Epidermal melanocyte (primary cell): ENCODE measurements around the gene SMYD3.
"Not testable (repeated sequence)": the region's sequence is repeated elsewhere in the genome, so short reads cannot be mapped to it uniquely, and the experiment has no call there.

Experiments
- DNase-seq: peaks from one replicate; pipeline ENCODE4 v3.0.0; 2011; ENCODE audit warnings: low spot score; ENCODE audit not compliant: insufficient read length

SMYD3 gene

GRCh38 chr1:246077476-246077875, 429.6 kb downstream of the SMYD3 start:
- DNase-seq = no peak

DNA sequence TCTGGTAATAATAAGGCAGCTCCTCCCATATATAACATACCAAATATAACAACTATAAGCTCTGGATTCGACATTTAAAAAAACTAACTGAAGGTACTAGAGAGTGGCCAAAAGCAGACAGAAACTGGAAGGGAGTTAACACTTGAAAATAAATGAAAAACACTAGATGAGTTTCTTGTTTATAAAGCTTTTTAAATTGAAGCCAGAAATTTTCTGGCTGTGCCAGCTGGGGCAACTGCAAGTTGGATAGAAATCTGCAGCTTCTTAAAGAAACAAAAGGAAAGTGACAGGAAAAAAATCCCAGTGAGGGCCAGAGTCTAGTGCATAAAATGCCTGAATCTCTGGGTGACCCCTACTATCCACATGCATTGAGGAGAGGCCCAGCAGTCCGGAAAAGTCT, 432.7 kb downstream of the SMYD3 start:
- DNase-seq = no peak

DNA sequence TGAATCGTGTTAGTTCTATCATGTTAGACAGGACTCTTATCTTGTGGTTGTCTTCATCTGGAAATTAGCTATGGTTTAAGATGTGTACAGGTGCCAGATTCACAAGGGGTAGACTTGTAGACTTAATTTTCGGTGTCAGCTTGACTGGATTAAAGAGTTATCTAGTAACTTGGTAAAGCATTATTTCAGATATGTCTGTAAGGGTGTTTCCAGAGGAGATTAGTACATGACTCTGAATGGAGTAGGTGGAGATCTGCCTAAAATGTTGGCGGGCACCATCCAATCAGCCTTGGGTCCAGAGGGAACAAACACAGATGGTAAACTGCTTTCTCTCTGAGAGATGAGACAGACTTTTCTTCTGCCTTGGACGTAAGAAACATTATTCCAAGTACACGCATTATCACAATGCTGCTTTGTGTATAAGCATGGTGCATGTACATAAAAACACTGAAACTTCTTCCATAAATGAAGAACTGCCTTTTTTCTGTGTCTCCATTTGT, 434.6 kb downstream of the SMYD3 start:
- DNase-seq = no peak

GRCh38 chr1:246071981-246072380, 435.1 kb downstream of the SMYD3 start:
- DNase-seq = not testable (repeated sequence)

- DNase-seq = not testable (repeated sequence)
These were observed 435.5 kb downstream of the SMYD3 start for GRCh38 chr1:246071561-246071960.

GRCh38 chr1:246069581-246069980, 437.5 kb downstream of the SMYD3 start:
- DNase-seq = no peak

DNA sequence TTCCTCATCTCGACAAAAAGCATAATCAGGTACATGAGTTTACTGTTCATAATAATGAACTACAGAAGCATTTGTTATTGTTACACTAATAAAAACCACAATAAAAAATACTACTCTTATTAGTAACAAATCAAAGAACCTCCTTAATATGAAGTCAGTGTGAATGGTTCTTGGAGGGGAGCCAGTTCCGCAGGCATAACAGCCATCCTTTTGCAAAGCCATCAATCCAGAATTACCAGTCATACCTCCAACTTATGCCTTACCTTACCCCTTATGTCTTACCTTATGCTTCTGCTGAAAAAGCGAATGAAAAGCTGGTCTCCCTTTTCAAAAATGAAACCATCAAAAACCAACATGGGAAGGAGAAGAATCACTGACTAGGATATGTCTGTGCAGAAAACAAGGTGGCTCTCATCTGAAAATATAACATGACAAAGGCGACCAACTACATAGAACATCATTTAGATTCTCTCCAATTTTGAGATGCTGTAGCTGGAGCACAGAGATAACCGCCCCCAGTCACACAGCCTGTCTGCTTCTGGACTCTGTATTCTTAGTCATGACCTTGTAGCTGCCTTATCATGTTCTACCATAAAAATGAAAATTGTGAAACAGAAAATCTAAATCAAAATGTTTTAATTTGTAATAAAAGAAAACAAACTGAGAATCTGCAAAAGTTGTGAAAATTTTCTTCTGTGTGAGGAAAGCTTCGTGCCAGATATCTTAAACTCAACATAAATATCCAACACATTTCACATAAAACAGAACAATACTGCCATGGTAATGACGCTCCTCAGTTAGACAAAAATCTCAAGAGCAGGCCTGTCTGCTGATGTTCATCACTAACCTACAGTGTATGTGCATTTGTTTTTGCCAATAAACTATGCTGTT, 438.2 kb downstream of the SMYD3 start:
- DNase-seq = no peak

DNA sequence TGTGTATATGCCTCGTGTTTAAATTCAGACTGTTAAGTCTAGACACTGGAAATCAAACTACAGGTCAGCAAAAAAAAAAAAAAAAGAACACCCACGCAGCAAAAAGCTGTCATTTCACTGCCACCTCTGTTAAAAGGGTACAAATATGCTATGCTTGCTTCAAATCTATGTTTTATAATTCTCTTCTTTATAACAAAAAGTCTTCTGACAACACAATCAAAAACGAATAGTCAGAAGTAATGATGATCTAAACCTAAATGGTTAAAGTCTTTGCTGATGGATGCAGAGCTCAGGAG, 438.9 kb downstream of the SMYD3 start:
- DNase-seq = no peak

- peak; percentile 38 for DNase-seq
These were observed 439.5 kb downstream of the SMYD3 start for GRCh38 chr1:246067432-246068216.

- no peak for DNase-seq
These were observed 440.5 kb downstream of the SMYD3 start for GRCh38 chr1:246066573-246066972.

DNA sequence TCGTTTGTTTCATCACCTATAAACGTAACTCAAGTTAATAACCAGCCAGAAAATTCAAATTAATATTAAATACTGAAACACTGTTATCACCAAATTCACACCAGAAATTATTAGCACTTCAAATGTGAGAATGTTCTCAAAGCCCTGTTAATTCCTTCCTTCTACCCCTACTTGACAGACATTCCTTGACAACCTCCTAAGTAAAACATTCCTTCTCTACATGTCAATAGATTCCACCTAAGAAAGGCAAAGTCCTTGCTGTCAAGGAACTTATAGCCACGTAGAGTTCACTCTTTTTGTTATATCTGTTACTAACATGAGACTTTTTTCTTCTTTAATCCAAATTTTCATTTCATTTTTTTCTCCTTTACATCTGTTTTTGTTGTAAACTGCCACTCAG, 441.5 kb downstream of the SMYD3 start:
- DNase-seq = no peak

DNA sequence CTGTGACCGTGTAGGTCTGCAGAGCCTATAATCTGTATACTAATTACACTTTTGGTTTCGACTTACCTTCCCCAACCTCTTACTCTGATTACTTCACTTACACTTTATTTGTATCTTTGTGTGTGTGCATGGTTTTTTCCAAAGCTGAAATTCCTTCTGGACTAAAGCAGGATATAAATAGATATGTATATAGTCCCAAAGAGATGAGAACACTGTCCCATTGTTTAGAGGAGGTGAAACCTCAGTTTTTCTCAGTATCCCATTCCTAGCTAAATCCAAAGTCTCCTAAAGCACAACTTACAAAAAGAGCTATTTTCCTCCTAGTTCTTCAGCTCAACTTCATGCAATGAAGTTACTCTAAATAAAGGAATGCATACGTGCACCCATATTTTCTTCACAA, 442.2 kb downstream of the SMYD3 start:
- no peak for DNase-seq

DNA sequence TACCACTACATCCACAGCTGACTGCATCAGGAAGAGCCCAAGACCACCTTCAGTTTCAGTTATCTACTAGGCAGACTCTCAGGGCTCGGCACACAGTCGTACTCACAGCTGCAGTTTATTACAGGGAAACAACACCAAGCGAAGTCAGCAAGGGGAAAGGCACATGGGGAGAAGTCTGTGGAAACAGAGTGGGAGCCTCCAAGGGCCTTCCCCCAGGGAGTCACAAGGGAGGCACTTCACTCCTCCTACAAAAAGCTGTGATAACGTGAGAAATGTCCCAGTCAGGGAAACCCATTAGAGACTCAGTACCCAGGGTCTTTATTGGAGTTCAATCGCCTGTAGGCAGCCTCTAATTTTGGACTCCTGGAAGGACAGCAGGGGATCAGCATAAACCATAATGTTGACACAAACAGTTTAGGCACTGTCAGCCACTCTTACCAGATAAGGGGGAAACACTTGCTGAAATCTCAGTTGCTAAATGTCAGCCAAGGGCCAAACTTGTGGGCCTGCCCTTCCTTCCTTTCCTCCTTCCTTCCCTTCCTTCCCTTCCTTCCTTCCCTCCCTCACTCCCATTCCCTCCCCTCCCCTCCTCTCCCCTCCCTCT, 444.0 kb downstream of the SMYD3 start:
- no peak for DNase-seq

GRCh38 chr1:246058466-246058865, 448.6 kb downstream of the SMYD3 start:
- no peak for DNase-seq

GRCh38 chr1:246052603-246053002, 454.5 kb downstream of the SMYD3 start:
- no peak for DNase-seq

GRCh38 chr1:246051909-246052518, 455.1 kb downstream of the SMYD3 start:
- no peak for DNase-seq

DNA sequence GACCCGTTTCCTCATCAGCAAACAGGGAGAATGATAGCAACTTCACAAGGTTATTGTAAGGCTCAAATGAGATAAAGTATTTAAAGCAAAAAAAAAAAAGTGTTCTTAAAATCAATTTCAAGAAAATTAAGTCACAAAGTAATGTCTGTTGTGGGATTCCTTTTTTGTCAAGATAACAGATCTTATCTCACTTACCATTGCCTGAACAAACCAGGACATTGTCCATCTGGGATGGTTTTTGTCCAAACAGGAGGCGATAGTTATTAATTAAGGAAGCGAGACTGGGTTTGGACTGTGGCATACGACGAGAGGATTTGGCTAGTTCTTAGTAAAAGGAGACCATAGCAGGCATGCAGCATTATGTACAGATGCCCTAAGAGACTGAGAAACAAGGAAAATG, 458.4 kb downstream of the SMYD3 start:
- DNase-seq = no peak

GRCh38 chr1:246043556-246043955, 463.5 kb downstream of the SMYD3 start:
- no peak for DNase-seq

GRCh38 chr1:246041360-246041759, 465.7 kb downstream of the SMYD3 start:
- DNase-seq = no peak

GRCh38 chr1:246040200-246040890, 466.7 kb downstream of the SMYD3 start:
- DNase-seq = no peak

GRCh38 chr1:246039584-246039983, 467.5 kb downstream of the SMYD3 start:
- DNase-seq = no peak
